K562 (cell line): Measurements from ENCODE around the gene HGS. TPM values are rescaled to one million over a fixed set of nuclear protein-coding genes. Genes with fewer than 3 reads are reported as not detected.

Experiments
- CHD4 ChIP-seq: fragments of 200-600 bp; sonication (generic); IDR thresholded peaks from 3 replicates; pipeline ENCODE4 v1.6.1; 2012; ENCODE audit warnings: low read depth, mild to moderate bottlenecking, mixed read lengths, low read length, inconsistent platforms; ENCODE audit not compliant: insufficient read depth, insufficient replicate concordance, poor library complexity, severe bottlenecking
- ETS1 ChIP-seq: conservative IDR thresholded peaks from 2 replicates; pipeline ENCODE4 v1.6.1; 2011; ENCODE audit warnings: low read depth, mild to moderate bottlenecking, low read length; ENCODE audit not compliant: control insufficient read depth
- FOXA3 ChIP-seq, 2 experiments: fragments of 450-650 bp in 1 of 2; sonication (generic) in 1 of 2; formaldehyde crosslinking; IDR thresholded peaks in 1 of 2; conservative IDR thresholded peaks in 1 of 2; 2 replicates each; pipeline versions ENCODE4 v1.4.0 to v1.8.0; 2020 to 2022; ENCODE audit warnings: mild to moderate bottlenecking in 2 of 2, missing genetic modification reagents in 1 of 2
- MTA1 ChIP-seq: fragments of 450-650 bp; IDR thresholded peaks from 2 replicates; pipeline ENCODE4 v1.6.1; 2017; ENCODE audit warnings: borderline replicate concordance
- NFIX ChIP-seq: fragments of 250-450 bp; sonication (Bioruptor Pico); IDR thresholded peaks from 2 replicates; pipeline ENCODE4 v1.4.0; 2020; ENCODE audit warnings: low read depth, mild to moderate bottlenecking, moderate library complexity
- OTX1 ChIP-seq: fragments of 450-650 bp; formaldehyde crosslinking; IDR thresholded peaks from 2 replicates; pipeline ENCODE4 v1.4.0; 2022; ENCODE audit warnings: mild to moderate bottlenecking
- PHF20 ChIP-seq: fragments of 450-650 bp; IDR thresholded peaks from 2 replicates; pipeline ENCODE4 v1.6.1; 2018; ENCODE audit not compliant: partially characterized antibody
- TARDBP ChIP-seq: fragments of 450-650 bp; IDR thresholded peaks from 2 replicates; pipeline ENCODE4 v1.6.1; 2016
- TBP ChIP-seq: optimal IDR thresholded peaks from 2 replicates; pipeline ENCODE3; 2011; ENCODE audit warnings: low read depth, low read length, improper control_type of control experiment
- TEAD4 ChIP-seq, 2 experiments: sonication (generic) in 1 of 2; formaldehyde crosslinking in 1 of 2; IDR thresholded peaks; 2 replicates each; pipeline versions ENCODE4 v1.6.1 to v1.8.0; 2012 to 2022; ENCODE audit warnings: borderline replicate concordance in 1 of 2, inconsistent platforms in 1 of 2, low read length in 1 of 2, mild to moderate bottlenecking in 1 of 2, missing genetic modification reagents in 1 of 2
- TFAP4 ChIP-seq: sonication (generic); formaldehyde crosslinking; IDR thresholded peaks from 2 replicates; pipeline ENCODE4 v1.8.0; 2022; ENCODE audit warnings: missing genetic modification reagents, mild to moderate bottlenecking, moderate library complexity, borderline replicate concordance
- ZNF175 ChIP-seq: fragments of 200-800 bp; sonication (Bioruptor generic); IDR thresholded peaks from 2 replicates; pipeline ENCODE4 v1.6.1; 2016; ENCODE audit warnings: low read depth, mild to moderate bottlenecking, missing genetic modification characterization, missing compliant biosample characterization
- ZNF239 ChIP-seq: fragments of 250-450 bp; sonication (Bioruptor Pico); IDR thresholded peaks from 2 replicates; pipeline ENCODE4 v1.4.0; 2020; ENCODE audit warnings: mild to moderate bottlenecking
- ZNF263 ChIP-seq: sonication (generic); formaldehyde crosslinking; IDR thresholded peaks from 2 replicates; pipeline ENCODE4 v1.8.0; 2022; ENCODE audit warnings: mild to moderate bottlenecking, missing genetic modification reagents, borderline replicate concordance
- ZNF274 ChIP-seq: IDR thresholded peaks from 2 replicates; pipeline ENCODE4 v1.6.1; 2011; ENCODE audit warnings: low read depth, mild to moderate bottlenecking, low read length, moderate library complexity, borderline replicate concordance
- ZNF830 ChIP-seq: fragments of 250-450 bp; sonication (Bioruptor Pico); IDR thresholded peaks from 2 replicates; pipeline ENCODE4 v1.5.0; 2021; ENCODE audit warnings: mild to moderate bottlenecking
- polyA plus RNA-seq, 8 experiments: library from polyadenylated mRNA; depleted of rRNA in 4 of 8; stranded (reverse) in 5 of 8; unstranded in 3 of 8; fragments of >200 nt; fragmentation: Nextera tagmentation in 2 of 8; fragmentation: Illumina TruSeq in 1 of 8; extraction: Ambion mirVana in 2 of 8; extraction: Trizol in 1 of 8; gene quantifications; 2 replicates each; pipeline versions ENCODE4 v1.2.1 to v1.2.3, GENCODE V29; 2011 to 2014; ENCODE audit warnings: inconsistent platforms in 1 of 8, missing spikeins in 1 of 8
- total RNA-seq, 7 experiments: library from RNA; depleted of rRNA in 6 of 7; stranded (reverse); fragments of >200 nt in 6 of 7; fragmentation: Illumina TruSeq in 2 of 7; extraction: Trizol in 2 of 7; gene quantifications; 2 replicates each; pipeline versions ENCODE4 v1.2.1 to v1.2.3, GENCODE V29; 2011 to 2021; ENCODE audit warnings: low replicate concordance in 1 of 7
- TF ChIP-seq, protein P1 (sequence below): sonication (generic); formaldehyde crosslinking; IDR thresholded peaks from 2 replicates; pipeline ENCODE4 v1.8.1; 2022; ENCODE audit warnings: missing genetic modification reagents
- TF ChIP-seq, protein P2 (sequence below): fragments of 250-450 bp; sonication (Bioruptor Pico); IDR thresholded peaks from 2 replicates; pipeline ENCODE4 v1.5.0; 2021
- TF ChIP-seq, protein P3 (sequence below): fragments of 250-450 bp; sonication (Bioruptor Pico); IDR thresholded peaks from 2 replicates; pipeline ENCODE4 v1.5.0; 2021

HGS gene
- total and polyA plus RNA-seq, 9 of the 15 experiments (the other 6 are each of a cell fraction or from before 2014, with no cell fraction given) = 3.9 to 176 (median 77.1) TPM

DNA sequence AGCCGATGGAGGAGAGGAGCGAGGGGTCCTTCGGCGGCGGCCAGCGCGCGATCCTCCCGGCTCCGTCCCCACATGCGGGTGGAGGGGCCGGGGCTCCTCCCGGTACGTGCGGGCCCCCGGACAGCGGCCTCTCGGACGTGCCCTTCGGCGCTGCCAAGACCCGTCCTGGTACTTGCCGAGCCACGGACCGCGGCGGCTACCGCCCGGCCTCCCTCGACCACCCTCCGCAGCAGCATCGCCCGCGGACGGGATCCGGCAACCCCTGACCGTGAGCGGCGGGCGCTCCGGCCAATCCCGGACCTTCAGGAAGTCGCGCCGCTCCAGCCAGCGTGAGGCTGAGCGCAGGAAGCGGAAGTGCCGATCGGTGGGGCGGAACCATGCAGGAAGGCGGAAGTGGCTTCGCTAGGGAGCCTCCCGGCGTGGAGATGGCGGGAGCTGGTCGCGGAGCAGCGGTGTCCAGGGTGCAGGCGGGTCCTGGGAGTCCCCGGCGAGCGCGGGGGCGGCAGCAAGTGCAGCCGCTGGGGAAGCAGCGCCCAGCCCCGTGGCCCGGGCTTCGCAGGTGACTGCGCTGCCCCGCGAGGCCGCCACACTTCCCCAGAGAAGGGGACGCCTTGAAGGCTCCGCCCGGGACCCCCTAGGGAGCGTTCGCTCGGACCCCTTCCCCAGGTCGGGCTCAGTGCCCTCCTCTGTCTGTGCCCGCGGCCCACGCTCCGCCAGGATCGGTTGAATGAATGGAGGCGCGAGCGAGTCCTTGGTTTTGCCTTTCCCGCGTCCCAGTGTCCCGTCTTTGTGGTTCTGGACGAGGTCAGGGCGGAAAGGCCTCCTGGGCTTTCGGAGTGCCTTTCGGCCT, 17.2 kb upstream of the HGS start, which contains the start of the genes CCDC137 and OXLD1 (continued):
- TF ChIP-seq, protein P1, sequence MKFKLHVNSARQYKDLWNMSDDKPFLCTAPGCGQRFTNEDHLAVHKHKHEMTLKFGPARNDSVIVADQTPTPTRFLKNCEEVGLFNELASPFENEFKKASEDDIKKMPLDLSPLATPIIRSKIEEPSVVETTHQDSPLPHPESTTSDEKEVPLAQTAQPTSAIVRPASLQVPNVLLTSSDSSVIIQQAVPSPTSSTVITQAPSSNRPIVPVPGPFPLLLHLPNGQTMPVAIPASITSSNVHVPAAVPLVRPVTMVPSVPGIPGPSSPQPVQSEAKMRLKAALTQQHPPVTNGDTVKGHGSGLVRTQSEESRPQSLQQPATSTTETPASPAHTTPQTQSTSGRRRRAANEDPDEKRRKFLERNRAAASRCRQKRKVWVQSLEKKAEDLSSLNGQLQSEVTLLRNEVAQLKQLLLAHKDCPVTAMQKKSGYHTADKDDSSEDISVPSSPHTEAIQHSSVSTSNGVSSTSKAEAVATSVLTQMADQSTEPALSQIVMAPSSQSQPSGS = no peak
- TF ChIP-seq, protein P2, sequence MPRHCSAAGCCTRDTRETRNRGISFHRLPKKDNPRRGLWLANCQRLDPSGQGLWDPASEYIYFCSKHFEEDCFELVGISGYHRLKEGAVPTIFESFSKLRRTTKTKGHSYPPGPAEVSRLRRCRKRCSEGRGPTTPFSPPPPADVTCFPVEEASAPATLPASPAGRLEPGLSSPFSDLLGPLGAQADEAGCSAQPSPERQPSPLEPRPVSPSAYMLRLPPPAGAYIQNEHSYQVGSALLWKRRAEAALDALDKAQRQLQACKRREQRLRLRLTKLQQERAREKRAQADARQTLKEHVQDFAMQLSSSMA (CRISPR knock-in tag) = 0 out of 2 replicates have a peak, but pooled peaks have one; percentile 52
- TF ChIP-seq ZNF830 (CRISPR knock-in tag) (no peak), PHF20 (peak; percentile 87), ETS1 (peak; percentile 42; the same call in 1 of the 2 replicates), FOXA3 (CRISPR knock-in tag; conservative IDR thresholded peaks at IDR 0.05 in 1 of 2, IDR thresholded peaks at IDR 0.05 in 1 of 2) (0 out of 4 replicates have a peak, but pooled peaks of 1 of the 2 experiments have one; percentile 67), OTX1 (CRISPR knock-in tag) (no peak), ZNF263 (CRISPR knock-in tag) (peak; percentile 37; the same call in 1 of the 2 replicates), TFAP4 (CRISPR knock-in tag) (peak; percentile 55; the same call in 1 of the 2 replicates), ZNF239 (CRISPR knock-in tag) (no peak), TBP (peak; percentile 90), ZNF274 (no peak), ZNF175 (CRISPR knock-in tag) (no peak), CHD4 (no peak), NFIX (CRISPR knock-in tag) (no peak), TARDBP (no peak; the same call in 1 of the 2 replicates), MTA1 (no peak), TEAD4 (IDR thresholded peaks at IDR 0.05; ENCODE audit: low read length) (no peak), TEAD4 (CRISPR knock-in tag; IDR thresholded peaks at IDR 0.05; ENCODE audit: borderline replicate concordance) (peak; percentile 82; the same call in 1 of the 2 replicates)
- TF ChIP-seq, protein P3, sequence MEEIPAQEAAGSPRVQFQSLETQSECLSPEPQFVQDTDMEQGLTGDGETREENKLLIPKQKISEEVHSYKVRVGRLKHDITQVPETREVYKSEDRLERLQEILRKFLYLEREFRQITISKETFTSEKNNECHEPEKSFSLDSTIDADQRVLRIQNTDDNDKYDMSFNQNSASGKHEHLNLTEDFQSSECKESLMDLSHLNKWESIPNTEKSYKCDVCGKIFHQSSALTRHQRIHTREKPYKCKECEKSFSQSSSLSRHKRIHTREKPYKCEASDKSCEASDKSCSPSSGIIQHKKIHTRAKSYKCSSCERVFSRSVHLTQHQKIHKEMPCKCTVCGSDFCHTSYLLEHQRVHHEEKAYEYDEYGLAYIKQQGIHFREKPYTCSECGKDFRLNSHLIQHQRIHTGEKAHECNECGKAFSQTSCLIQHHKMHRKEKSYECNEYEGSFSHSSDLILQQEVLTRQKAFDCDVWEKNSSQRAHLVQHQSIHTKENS (CRISPR knock-in tag) = no peak
